Adrenal gland (tissue), 5 donors: Measurements from ENCODE around the gene MEGF11.

Experiments
- CTCF ChIP-seq, 6 experiments: fragments of 450-650 bp in 4 of 6; fragments of 200-600 bp in 2 of 6; sonication (generic) in 1 of 6; IDR thresholded peaks; 1 replicate in 5 of 6; 2 replicates in 1 of 6; pipeline versions ENCODE4 v1.5.1 to v1.8.0; 2016 to 2021; ENCODE audit warnings: antibody characterized with exemption in 6 of 6, mild to moderate bottlenecking in 2 of 6, moderate library complexity in 1 of 6
- POLR2A ChIP-seq, 2 donors: fragments of 450-650 bp; IDR thresholded peaks; one replicate each; pipeline ENCODE4 v1.6.1; 2017; ENCODE audit warnings: antibody characterized with exemption in 2 of 2, mild to moderate bottlenecking in 2 of 2, moderate library complexity in 1 of 2
- donor health status: DM: no; HTN: no; CAD: no.

GRCh38 chr15:65902373-65902772 is 351.2 kb downstream of the MEGF11 start:
- TF ChIP-seq POLR2A (IDR thresholded peaks at IDR 0.05) (no peak), CTCF (IDR thresholded peaks at IDR 0.05) (no peak)
